ENCODE results near the gene SATB1.

GRCh38 chr3:18434711-18435110, 9.6 kb upstream of the SATB1 start:
- TF ChIP-seq CTCF (IDR thresholded peaks at IDR 0.05) (no peak), POLR2A (IDR thresholded peaks at IDR 0.05) (no peak)

All from body of pancreas (tissue), 4 donors.